CD14-positive monocyte (primary cell): ENCODE results near the gene PSD4. TPM values are rescaled to one million over a fixed set of nuclear protein-coding genes. Genes with fewer than 3 reads are reported as not detected.
A peak's percentile ranks its signal among the peaks of the same experiment; 100 is the strongest.

Source experiments
- DNase-seq, 3 donors: peaks; one replicate each; pipeline ENCODE4 v3.0.0-alpha.2; 2011 to 2022
- H2AFZ ChIP-seq: 2 replicates; pipeline ENCODE4 v1.6.0; 2012; ENCODE audit warnings: mild to moderate bottlenecking, low read depth, low read length, inconsistent platforms; ENCODE audit not compliant: insufficient read depth, poor library complexity, severe bottlenecking
- H3K27ac ChIP-seq, 2 donors: 1 replicate in 1 of 2; 2 replicates in 1 of 2; pipeline ENCODE4 v1.5.1; 2012 to 2013; ENCODE audit warnings: low read length in 2 of 2, control low read depth in 1 of 2, inconsistent platforms in 1 of 2, low read depth in 1 of 2, mild to moderate bottlenecking in 1 of 2
- H3K27me3 ChIP-seq, 2 donors: one replicate each; pipeline versions ENCODE4 v1.6.0 to v1.6.1; 2011 to 2013; ENCODE audit warnings: low read length in 2 of 2; ENCODE audit not compliant: control insufficient read depth in 2 of 2, insufficient read depth in 2 of 2
- H3K36me3 ChIP-seq, 2 donors: replicated peaks in 1 of 2; 1 replicate in 1 of 2; 2 replicates in 1 of 2; pipeline versions ENCODE4 v1.5.1 to v1.6.1; 2012 to 2013; ENCODE audit warnings: low read length in 2 of 2, control low read depth in 1 of 2, inconsistent platforms in 1 of 2, mild to moderate bottlenecking in 1 of 2; ENCODE audit not compliant: insufficient read depth in 2 of 2, control insufficient read depth in 1 of 2
- H3K4me1 ChIP-seq, 2 donors: 1 replicate in 1 of 2; 2 replicates in 1 of 2; pipeline versions ENCODE4 v1.5.1 to v1.6.1; 2012 to 2013; ENCODE audit warnings: low read length in 2 of 2, control low read depth in 1 of 2, inconsistent platforms in 1 of 2, mild to moderate bottlenecking in 1 of 2, moderate library complexity in 1 of 2; ENCODE audit not compliant: insufficient read depth in 2 of 2, control insufficient read depth in 1 of 2
- H3K4me2 ChIP-seq: replicated peaks from 2 replicates; pipeline ENCODE3; 2012; ENCODE audit warnings: low read length, moderate library complexity, mild to moderate bottlenecking; ENCODE audit not compliant: poor library complexity, severe bottlenecking; ENCODE audit errors: extremely low read depth
- H3K4me3 ChIP-seq, 3 experiments: fragments of 200-600 bp in 1 of 3; sonication (generic) in 1 of 3; replicated peaks in 1 of 3; 1 replicate in 2 of 3; 2 replicates in 1 of 3; pipeline ENCODE4 v1.5.1; 2011 to 2013; ENCODE audit warnings: low read length in 3 of 3, mild to moderate bottlenecking in 3 of 3, control low read depth in 2 of 3, low read depth in 2 of 3, inconsistent platforms in 1 of 3, moderate library complexity in 1 of 3
- H3K79me2 ChIP-seq: 2 replicates; pipeline ENCODE4 v1.6.0; 2012; ENCODE audit warnings: mild to moderate bottlenecking, control low read depth, inconsistent platforms, low read length, moderate library complexity; ENCODE audit not compliant: insufficient read depth
- H3K9ac ChIP-seq: 2 replicates; pipeline ENCODE4 v1.6.0; 2017; ENCODE audit warnings: low read length, mild to moderate bottlenecking; ENCODE audit not compliant: insufficient read depth, poor library complexity, severe bottlenecking
- H3K9me3 ChIP-seq, 2 donors: replicated peaks in 1 of 2; 1 replicate in 1 of 2; 2 replicates in 1 of 2; pipeline versions ENCODE4 v1.5.1 to v1.6.1; 2012 to 2013; ENCODE audit warnings: low read length in 2 of 2, control low read depth in 1 of 2; ENCODE audit not compliant: control insufficient read depth in 1 of 2, insufficient read depth in 1 of 2
- H4K20me1 ChIP-seq: 2 replicates; pipeline ENCODE4 v1.6.0; 2012; ENCODE audit warnings: mild to moderate bottlenecking, low read length, control low read depth, moderate library complexity; ENCODE audit not compliant: insufficient read depth
- H3K27ac Mint-ChIP-seq, 7 donors: one replicate each; pipeline ENCODE4 v1.8.0; 2020; ENCODE audit warnings: mild to moderate bottlenecking in 7 of 7, mixed read lengths in 7 of 7, moderate library complexity in 6 of 7, inconsistent platforms in 2 of 7
- H3K27me3 Mint-ChIP-seq, 3 donors: one replicate each; pipeline ENCODE4 v1.8.0; 2021 to 2022; ENCODE audit warnings: low read depth in 3 of 3, mild to moderate bottlenecking in 3 of 3, mixed read lengths in 3 of 3, moderate library complexity in 3 of 3, inconsistent platforms in 1 of 3
- H3K36me3 Mint-ChIP-seq, 2 donors: one replicate each; pipeline ENCODE4 v1.8.0; 2020; ENCODE audit warnings: mixed read lengths in 2 of 2, inconsistent platforms in 1 of 2, mild to moderate bottlenecking in 1 of 2
- H3K4me1 Mint-ChIP-seq: one replicate; pipeline ENCODE4 v1.8.0; 2020; ENCODE audit warnings: mild to moderate bottlenecking, mixed read lengths
- H3K4me3 Mint-ChIP-seq, 2 donors: one replicate each; pipeline ENCODE4 v1.8.0; 2020; ENCODE audit warnings: mild to moderate bottlenecking in 2 of 2, mixed read lengths in 2 of 2, moderate library complexity in 1 of 2
- H3K9me3 Mint-ChIP-seq, 7 donors: one replicate each; pipeline ENCODE4 v1.8.0; 2020 to 2022; ENCODE audit warnings: mixed read lengths in 7 of 7, mild to moderate bottlenecking in 6 of 7, moderate library complexity in 6 of 7, inconsistent platforms in 2 of 7
- CTCF ChIP-seq: fragments of 200-600 bp; IDR thresholded peaks from one replicate; pipeline ENCODE4 v1.8.0; 2022; ENCODE audit warnings: antibody characterized with exemption, mild to moderate bottlenecking
- WGBS: methylation state at CpG from one replicate; pipeline ENCODE4 v1.1.5; 2013; ENCODE audit warnings: missing lambda C conversion rate; ENCODE audit not compliant: insufficient coverage; 5-methylcytosine and 5-hydroxymethylcytosine counted together
- intact Hi-C, 2 donors: fragments of 100-400 bp; cut with micrococcal nuclease; formaldehyde crosslinking; loops; one replicate each; pipeline versions ENCODE4 v1.15.0 to v1.15.1; 2023
- polyA plus RNA-seq, 3 donors: library from polyadenylated mRNA; depleted of rRNA in 1 of 3; unstranded in 2 of 3; stranded (reverse) in 1 of 3; fragments of 300-500 nt in 2 of 3; fragments of >200 nt in 1 of 3; fragmentation: Illumina TruSeq in 2 of 3; gene quantifications; 1 replicate in 2 of 3; 2 replicates in 1 of 3; pipeline ENCODE4 v1.2.3, GENCODE V29; 2012 to 2021

The PSD4 gene
- polyA plus RNA-seq, 3 donors: 11.0 to 47.0 (median 18.2) TPM

GRCh38 chr2:113240150-113240914, 66.6 kb downstream of the PSD4 start:
- no peak for TF ChIP-seq CTCF
- no peaks in the 10 kb centered on the region for H3K36me3 ChIP-seq
- H3K27ac Mint-ChIP-seq: peak overlapping the region in 5 of 7 donors; percentile 13 to 87 (median 52)
- H4K20me1 ChIP-seq: no peaks in the 10 kb centered on the region
- H3K4me1 Mint-ChIP-seq: peaks cover 46% of the 10 kb centered on the region
- peaks cover 20 to 22% of the 10 kb centered on the region in 2 donors for H3K4me1 ChIP-seq
- H2AFZ ChIP-seq: no peak overlapping the region
- no peak overlapping the region for H3K4me3 ChIP-seq
- H3K79me2 ChIP-seq: no peaks in the 10 kb centered on the region
- no peak overlapping the region for H3K4me2 ChIP-seq
- peaks cover 4 to 15% of the 10 kb centered on the region in 2 donors for H3K36me3 Mint-ChIP-seq
- H3K9ac ChIP-seq: no peak overlapping the region
- peak; percentile 31 to 48 (median 34) for DNase-seq
- intact Hi-C loops: no loop called here
- H3K27ac ChIP-seq: peak overlapping the region in 1 of 2 donors; percentile 33
- peaks cover 0 to 4% (median 2%) of the 10 kb centered on the region in 7 donors for H3K9me3 Mint-ChIP-seq
- no peaks in the 10 kb centered on the region for H3K27me3 ChIP-seq
- H3K27me3 Mint-ChIP-seq: peaks cover 0 to 4% (median 2%) of the 10 kb centered on the region in 3 donors
- 43% methylated on average over 8 of the region's 15 CpGs for WGBS
- no peak overlapping the region for H3K4me3 Mint-ChIP-seq
- H3K9me3 ChIP-seq: peaks cover 0 to 3% of the 10 kb centered on the region in 2 donors

- Histone ChIP-seq H3K27me3 (no peaks in the 10 kb centered on the region), H3K79me2 (no peaks in the 10 kb centered on the region), H4K20me1 (no peaks in the 10 kb centered on the region), H3K4me2 (no peak overlapping the region), H2AFZ (no peak overlapping the region), H3K27ac (peak overlapping the region in 1 of 2 donors; percentile 33), H3K4me1 (peaks cover 20 to 22% of the 10 kb centered on the region in 2 donors), H3K9me3 (no peaks in the 10 kb centered on the region), H3K9ac (no peak overlapping the region), H3K4me3 (no peak overlapping the region), H3K36me3 (no peaks in the 10 kb centered on the region)
- H3K9me3 Mint-ChIP-seq: peaks cover 0 to 4% (median 0%) of the 10 kb centered on the region in 7 donors
- H3K27me3 Mint-ChIP-seq: peaks cover 0 to 4% (median 2%) of the 10 kb centered on the region in 3 donors
- no peak for TF ChIP-seq CTCF
- H3K27ac Mint-ChIP-seq: peak overlapping the region in 5 of 7 donors; percentile 28 to 87 (median 82)
- peaks cover 46% of the 10 kb centered on the region for H3K4me1 Mint-ChIP-seq
- intact Hi-C loops: no loop called here
- no peak overlapping the region for H3K4me3 Mint-ChIP-seq
- peaks cover 4 to 15% of the 10 kb centered on the region in 2 donors for H3K36me3 Mint-ChIP-seq
- WGBS: 75% methylated on average over 17 of the region's 18 CpGs
- peak; percentile 52 to 92 (median 59) for DNase-seq
Observed at GRCh38 chr2:113240915-113241911, 67.4 kb downstream of the PSD4 start.
